Measurements from ENCODE around the gene ARHGAP21. TPM values are rescaled to one million over a fixed set of nuclear protein-coding genes. Genes with fewer than 3 reads are reported as not detected.

Gene ARHGAP21
- total RNA-seq, 1 experiment from 2014 or later, result 52.6 TPM

GRCh38 chr10:24731942-24732341 lies 8.3 kb upstream of the ARHGAP21 start:
- H3K9me2 ChIP-seq (replicated peaks; ENCODE audit: low read length), result no peaks in the 10 kb centered on the region
- ChIA-PET CTCF (no interaction called here), POLR2A (ENCODE audit: unreplicated experiment) (interaction anchor here (0.6 to 1.0 kb wide), 2 partner anchors 25 to 136 kb away, joined by 3 to 5 read pairs; no protein-coding TSS in a partner anchor)
- H3K9me3 ChIP-seq (ENCODE audit: low read length), result no peaks in the 10 kb centered on the region
- BruUV-seq (replicated peaks), result no TSS peak
- H3K36me3 ChIP-seq (ENCODE audit: low read depth, low read length), result no peaks in the 10 kb centered on the region
- H3K27me3 ChIP-seq (ENCODE audit: low read length), result no peaks in the 10 kb centered on the region
- H3K4me3 ChIP-seq (ENCODE audit: low read length), result no peak overlapping the region
- peak overlapping the region; percentile 75 for H3K4me2 ChIP-seq (ENCODE audit: low read length)
- intact Hi-C loops (cut with micrococcal nuclease), result no loop called here
- DNase-seq (peak; percentile 89), ATAC-seq (peak; percentile 90)
- TF ChIP-seq CTCF (conservative IDR thresholded peaks at IDR 0.05; ENCODE audit: low read depth, low read length), result no peak
- TF ChIP-seq EZH2phosphoT487 (IDR thresholded peaks at IDR 0.05; ENCODE audit: borderline replicate concordance, low read length), result no peak
- TF ChIP-seq EZH2 (IDR thresholded peaks at IDR 0.05; ENCODE audit: low read length, unreplicated experiment), result no peak
- H3K27ac ChIP-seq (ENCODE audit: low read length), result peak overlapping the region; percentile 69
- no peaks in the 10 kb centered on the region for H3K79me2 ChIP-seq (ENCODE audit: low read length)
- peak overlapping the region; percentile 47; the same call in 1 of the 2 replicates for H3K9ac ChIP-seq (ENCODE audit: low read length)
- no peaks in the 10 kb centered on the region for H3F3A ChIP-seq (ENCODE audit: low read length, unreplicated experiment)
- peaks cover 14% of the 10 kb centered on the region for H3K4me1 ChIP-seq (ENCODE audit: insufficient read depth, low read length)
- H4K20me1 ChIP-seq (ENCODE audit: low read length), result no peaks in the 10 kb centered on the region
- peak overlapping the region; percentile 56; the same call in 1 of the 2 replicates for H2AFZ ChIP-seq (ENCODE audit: low read length)

- TF ChIP-seq EZH2 (IDR thresholded peaks at IDR 0.05; ENCODE audit: low read length, unreplicated experiment) (no peak), EZH2phosphoT487 (IDR thresholded peaks at IDR 0.05; ENCODE audit: borderline replicate concordance, low read length) (no peak), CTCF (conservative IDR thresholded peaks at IDR 0.05; ENCODE audit: low read depth, low read length) (no peak)
These were observed 7.1 kb upstream of the ARHGAP21 start for GRCh38 chr10:24730811-24731210.

GRCh38 chr10:24727786-24728185 lies 4.1 kb upstream of the ARHGAP21 start:
- H3K79me2 ChIP-seq (ENCODE audit: low read length), result peaks cover 3% of the 10 kb centered on the region; the same call in 1 of the 2 replicates
- no peaks in the 10 kb centered on the region for H3K36me3 ChIP-seq (ENCODE audit: low read depth, low read length)
- no peak overlapping the region for H2AFZ ChIP-seq (ENCODE audit: low read length)
- TF ChIP-seq EZH2phosphoT487 (IDR thresholded peaks at IDR 0.05; ENCODE audit: borderline replicate concordance, low read length) (no peak), CTCF (conservative IDR thresholded peaks at IDR 0.05; ENCODE audit: low read depth, low read length) (peak; percentile 29; the same call in 1 of the 2 replicates)
- DNase-seq (no peak), ATAC-seq (no peak)
- no peak overlapping the region for H3K9ac ChIP-seq (ENCODE audit: low read length)
- ChIA-PET CTCF (interaction anchor here (0.6 kb wide), 2 partner anchors 220 to 354 kb away, joined by 4 read pairs; no protein-coding TSS in a partner anchor), POLR2A (ENCODE audit: unreplicated experiment) (no interaction called here)
- no peak overlapping the region for H3K4me3 ChIP-seq (ENCODE audit: low read length)
- no peak overlapping the region for H3K4me2 ChIP-seq (ENCODE audit: low read length)
- no peaks in the 10 kb centered on the region for H3F3A ChIP-seq (ENCODE audit: low read length, unreplicated experiment)
- H3K27me3 ChIP-seq (ENCODE audit: low read length), result no peaks in the 10 kb centered on the region
- intact Hi-C loops (cut with micrococcal nuclease), result loop anchor here (1.0 to 5.0 kb wide), 2 partner anchors 263 to 355 kb away; no protein-coding TSS in a partner anchor
- H3K27ac ChIP-seq (ENCODE audit: low read length), result no peak overlapping the region
- H3K9me3 ChIP-seq (ENCODE audit: low read length), result no peaks in the 10 kb centered on the region
- H3K9me2 ChIP-seq (replicated peaks; ENCODE audit: low read length), result no peaks in the 10 kb centered on the region
- peaks cover 19% of the 10 kb centered on the region for H3K4me1 ChIP-seq (ENCODE audit: insufficient read depth, low read length)
- BruUV-seq (replicated peaks), result no TSS peak
- H4K20me1 ChIP-seq (ENCODE audit: low read length), result no peaks in the 10 kb centered on the region

More at GRCh38 chr10:24730811-24731210, 7.1 kb upstream of the ARHGAP21 start:
- Histone ChIP-seq H3F3A (ENCODE audit: low read length, unreplicated experiment) (no peaks in the 10 kb centered on the region), H3K79me2 (ENCODE audit: low read length) (no peaks in the 10 kb centered on the region), H3K9me3 (ENCODE audit: low read length) (no peaks in the 10 kb centered on the region), H3K27ac (ENCODE audit: low read length) (no peak overlapping the region), H3K36me3 (ENCODE audit: low read depth, low read length) (no peaks in the 10 kb centered on the region), H3K4me3 (ENCODE audit: low read length) (no peak overlapping the region), H3K4me2 (ENCODE audit: low read length) (no peak overlapping the region), H2AFZ (ENCODE audit: low read length) (no peak overlapping the region), H4K20me1 (ENCODE audit: low read length) (no peaks in the 10 kb centered on the region), H3K4me1 (ENCODE audit: insufficient read depth, low read length) (peaks cover 14% of the 10 kb centered on the region), H3K9me2 (replicated peaks; ENCODE audit: low read length) (no peaks in the 10 kb centered on the region), H3K27me3 (ENCODE audit: low read length) (no peaks in the 10 kb centered on the region), H3K9ac (ENCODE audit: low read length) (no peak overlapping the region)
- intact Hi-C loops (cut with micrococcal nuclease), result no loop called here
- BruUV-seq (replicated peaks), result no TSS peak
- no peak for DNase-seq
- CTCF ChIA-PET, result no interaction called here
- no peak for ATAC-seq
- POLR2A ChIA-PET (ENCODE audit: unreplicated experiment), result no interaction called here
